GM19463 (cell line): Measurements from ENCODE around the gene CRYL1.
A peak's percentile ranks its signal among the peaks of the same experiment; 100 is the strongest.

Source experiments
- ATAC-seq: cut with Tn5 transposase; IDR thresholded peaks from one replicate; pipeline ENCODE4 v1.9.1; 2021; ENCODE audit warnings: mild to moderate bottlenecking, moderate library complexity; ENCODE audit not compliant: unreplicated experiment

CRYL1 gene

DNA sequence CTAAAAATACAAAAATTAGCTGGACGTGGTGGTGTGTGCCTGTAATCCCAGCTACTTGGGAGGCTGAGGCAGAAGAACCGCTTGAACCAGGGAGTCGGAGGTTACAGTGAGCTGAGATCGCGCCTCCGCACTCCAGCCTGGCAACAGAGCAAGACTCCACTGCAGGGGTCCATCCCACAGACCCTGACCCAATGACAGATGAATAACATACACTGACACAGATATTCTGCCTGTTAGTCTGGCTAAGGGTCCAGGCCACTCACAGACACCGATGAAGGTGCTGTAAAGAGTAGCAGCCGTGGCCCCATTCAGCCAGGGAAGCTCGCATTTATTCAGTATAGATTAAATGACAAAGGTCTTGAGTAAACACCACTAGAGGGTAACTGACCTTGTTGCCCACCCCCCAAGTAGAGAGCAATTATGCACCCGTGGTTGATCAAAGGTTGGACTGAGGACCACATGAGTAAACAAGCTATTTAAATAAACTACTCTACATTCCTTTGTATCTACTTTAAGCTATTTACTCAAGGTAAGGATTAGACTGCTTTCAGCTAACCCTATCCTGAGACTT lies 8.5 kb upstream of the CRYL1 start:
- ATAC-seq, result no peak

- ATAC-seq, result peak; percentile 30
Observed at GRCh38 chr13:20528452-20528851, 2.8 kb upstream of the CRYL1 start.

GRCh38 chr13:20526664-20527063 lies 1.0 kb upstream of the CRYL1 start:
- ATAC-seq, result no peak

GRCh38 chr13:20525144-20525600 lies 485 bp downstream of the CRYL1 start:
- peak; percentile 14 for ATAC-seq

DNA sequence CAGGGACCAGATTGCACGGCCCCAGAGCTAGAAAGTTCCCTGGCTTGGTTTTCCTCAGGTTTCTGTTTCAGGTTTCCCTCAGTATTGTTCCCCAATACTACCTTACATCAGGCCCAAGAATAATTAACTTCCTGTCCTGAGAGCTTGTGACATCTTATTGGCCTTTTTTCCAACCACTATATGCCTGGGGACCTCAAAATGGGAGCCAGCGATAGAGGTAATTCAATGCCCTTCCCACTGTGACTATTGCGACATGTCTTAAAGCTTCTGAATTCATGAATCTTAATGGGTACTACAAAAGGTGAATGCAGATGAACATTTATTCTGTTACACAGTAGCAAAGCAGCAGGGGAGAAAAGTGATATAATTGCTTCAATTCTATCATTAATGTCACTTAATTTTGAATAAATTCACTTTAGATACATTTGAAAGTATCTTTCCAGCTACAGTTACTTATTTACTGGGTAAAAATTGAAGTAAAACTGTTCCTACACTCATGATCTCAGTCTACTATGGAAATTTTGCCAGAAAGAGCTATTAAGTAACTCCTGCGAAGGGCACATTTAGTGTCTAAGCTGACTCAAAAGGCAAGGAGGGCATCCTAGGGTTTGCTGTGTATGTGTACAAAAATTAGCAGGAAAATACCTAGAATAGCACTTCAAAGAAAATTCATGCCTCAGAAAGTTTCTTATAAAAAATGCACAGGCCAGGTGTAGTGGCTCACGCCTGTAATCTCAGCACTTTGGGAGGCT lies 4.1 kb downstream of the CRYL1 start:
- no peak for ATAC-seq

DNA sequence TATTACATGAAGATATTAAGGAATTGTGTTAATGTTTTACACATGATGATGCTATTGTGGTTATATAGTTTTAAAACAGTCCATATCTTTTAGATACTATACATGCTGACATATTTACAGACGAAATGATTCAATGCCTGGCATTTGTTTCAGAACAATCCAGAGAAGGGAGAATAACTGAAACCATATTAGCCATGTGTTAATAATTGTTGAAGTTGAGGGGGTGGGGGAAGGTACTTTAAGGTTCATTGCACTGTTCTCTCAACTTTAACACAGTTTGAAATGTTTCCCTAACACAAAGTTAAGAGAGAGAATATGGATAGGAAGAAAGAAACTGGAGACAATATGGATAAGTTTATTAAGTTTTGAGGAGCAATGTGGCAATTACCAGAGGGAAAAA lies 5.8 kb downstream of the CRYL1 start:
- no peak for ATAC-seq

DNA sequence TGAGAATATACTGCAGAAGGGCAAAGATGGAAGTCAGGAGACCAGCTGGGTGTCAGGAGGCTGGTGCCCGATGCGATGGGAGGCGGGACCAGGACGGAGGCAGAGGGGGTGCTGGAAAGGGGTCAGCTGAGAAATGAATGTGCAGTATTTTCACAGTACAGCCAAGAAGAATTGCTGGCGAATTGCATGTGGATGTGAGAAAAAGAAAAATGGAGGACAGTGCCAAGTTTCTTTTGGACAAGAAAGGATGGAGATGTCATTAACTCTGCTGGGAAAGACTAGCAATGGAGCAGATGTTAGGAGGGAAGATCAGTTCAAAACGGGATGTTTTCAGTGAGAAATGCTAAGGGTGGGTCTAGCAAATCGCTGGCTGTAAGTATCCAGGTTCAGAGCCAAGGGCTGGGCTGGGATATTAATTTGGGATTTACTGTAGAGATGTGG lies 7.0 kb downstream of the CRYL1 start:
- no peak for ATAC-seq

- no peak for ATAC-seq
Observed at GRCh38 chr13:20514866-20515265, 10.8 kb downstream of the CRYL1 start.

DNA sequence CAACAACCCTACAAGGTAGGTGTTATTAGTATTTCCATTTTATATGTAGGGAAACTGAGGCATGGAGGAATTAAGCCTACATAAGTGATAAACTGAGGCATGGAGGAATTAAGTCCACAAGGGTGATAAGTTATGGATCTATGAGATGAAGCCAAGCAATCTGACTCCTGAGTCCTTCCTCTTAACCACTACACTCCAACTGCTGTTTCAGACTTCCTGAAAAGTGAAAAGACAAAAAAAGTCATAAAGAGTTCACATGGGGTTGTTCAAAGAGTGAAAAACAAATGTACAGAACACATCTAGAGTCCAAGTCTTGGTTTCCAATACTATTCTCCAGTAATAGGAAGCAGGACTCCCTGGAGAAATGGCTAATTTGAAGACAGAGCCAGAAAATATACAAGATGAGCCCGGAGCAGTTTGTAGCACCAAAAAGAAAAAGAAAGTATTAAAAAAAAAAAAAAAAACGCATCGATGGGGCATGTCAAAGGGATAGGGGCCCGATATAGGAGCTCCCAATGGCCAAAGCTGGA lies 12.1 kb downstream of the CRYL1 start:
- ATAC-seq, result no peak

GRCh38 chr13:20512042-20512683 lies 13.5 kb downstream of the CRYL1 start:
- no peak for ATAC-seq

GRCh38 chr13:20506696-20507095 lies 19.0 kb downstream of the CRYL1 start:
- no peak for ATAC-seq

- no peak for ATAC-seq
Observed at GRCh38 chr13:20505405-20506366, 20.0 kb downstream of the CRYL1 start.

GRCh38 chr13:20503088-20504083 lies 22.3 kb downstream of the CRYL1 start:
- no peak for ATAC-seq

- ATAC-seq, result no peak
Observed at GRCh38 chr13:20501592-20501991, 24.1 kb downstream of the CRYL1 start.

- ATAC-seq, result no peak
Observed at GRCh38 chr13:20501120-20501519, 24.5 kb downstream of the CRYL1 start.

DNA sequence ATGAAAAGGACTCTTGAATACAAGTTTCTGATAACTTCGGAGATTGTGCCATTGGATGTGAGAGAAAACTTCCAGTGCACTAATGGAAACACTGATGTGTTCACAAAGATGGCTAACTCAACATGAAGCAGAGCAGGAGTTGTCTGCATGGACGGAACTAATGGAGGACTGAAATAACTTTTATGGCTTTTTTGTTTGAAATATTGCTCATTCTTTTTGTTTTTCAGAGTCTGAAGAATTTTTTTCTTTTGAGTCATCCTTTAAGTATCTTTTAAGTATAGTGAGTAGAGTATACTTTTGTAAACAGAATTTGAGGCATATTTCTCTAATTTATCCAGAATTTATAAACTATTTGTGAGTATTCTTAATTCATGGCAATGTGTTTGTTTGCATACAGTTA lies 25.7 kb downstream of the CRYL1 start:
- ATAC-seq, result no peak

- ATAC-seq, result no peak
Observed at GRCh38 chr13:20498659-20499058, 27.0 kb downstream of the CRYL1 start.

GRCh38 chr13:20498129-20498528 lies 27.5 kb downstream of the CRYL1 start:
- no peak for ATAC-seq

DNA sequence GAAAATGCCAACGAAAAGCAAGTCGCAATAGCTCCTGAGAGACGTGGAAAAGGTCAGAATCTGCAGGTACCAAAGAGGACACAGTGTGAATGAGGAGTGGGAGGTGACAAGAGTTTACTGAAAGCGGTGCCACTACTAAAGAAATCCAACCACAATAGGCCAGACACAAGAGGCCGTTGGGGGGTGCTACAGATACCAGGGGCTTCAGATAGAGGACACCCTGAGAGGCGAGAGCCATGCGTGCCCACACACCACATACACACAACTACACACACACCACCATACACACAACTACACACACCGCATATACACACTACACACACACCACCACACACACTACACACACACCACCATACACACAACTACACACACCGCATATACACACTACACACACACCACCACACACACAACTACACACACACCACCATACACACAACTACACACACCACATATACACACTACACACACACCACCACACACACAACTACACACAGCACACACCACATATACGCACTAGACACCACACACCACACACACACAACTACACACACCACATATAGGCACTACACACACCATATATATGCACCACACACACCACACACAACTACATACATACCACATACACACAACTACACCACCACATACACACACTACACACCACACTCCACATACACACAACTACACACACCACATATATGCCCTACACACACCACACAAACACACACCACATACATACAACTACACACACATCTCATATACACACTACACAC lies 28.5 kb downstream of the CRYL1 start:
- no peak for ATAC-seq
